ENCODE measurements around the gene CACNG1.

DNA sequence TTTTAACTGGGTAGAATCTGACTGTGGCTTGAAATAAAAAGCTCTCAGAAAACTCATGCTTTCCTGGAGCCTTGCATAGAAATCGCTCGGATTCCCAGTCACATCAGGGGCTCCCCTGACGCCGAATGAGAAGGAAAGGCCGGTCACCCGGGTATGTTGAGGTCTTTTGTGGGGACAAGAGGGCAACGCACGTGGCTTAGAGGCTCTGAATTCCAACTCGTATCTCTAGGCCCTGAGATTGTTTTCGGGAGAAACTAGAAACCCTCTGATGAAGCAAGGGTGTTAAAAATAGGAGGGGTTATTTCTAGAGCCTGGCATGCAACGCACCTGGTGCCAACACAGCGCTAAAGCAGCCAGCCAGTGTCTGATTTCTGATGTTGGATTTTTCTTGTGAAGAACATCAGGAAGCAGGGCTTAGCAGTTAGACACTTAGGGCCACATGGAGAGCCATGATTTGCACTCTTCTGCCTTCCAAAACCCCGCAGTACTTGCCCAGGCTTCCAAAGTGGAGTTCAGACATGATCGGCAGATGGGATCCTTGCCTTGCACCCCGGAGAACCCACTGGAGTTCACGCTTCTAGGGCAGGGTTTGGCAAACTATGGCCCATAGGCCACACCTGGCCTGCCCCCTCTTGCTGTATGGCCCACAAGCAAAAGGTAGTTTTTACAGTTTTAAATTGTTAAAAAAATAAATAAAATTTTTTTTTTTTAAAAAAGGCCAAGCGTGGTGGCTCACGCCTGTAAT is 12.6 kb downstream of the CACNG1 start:
- TF ChIP-seq, protein P1, sequence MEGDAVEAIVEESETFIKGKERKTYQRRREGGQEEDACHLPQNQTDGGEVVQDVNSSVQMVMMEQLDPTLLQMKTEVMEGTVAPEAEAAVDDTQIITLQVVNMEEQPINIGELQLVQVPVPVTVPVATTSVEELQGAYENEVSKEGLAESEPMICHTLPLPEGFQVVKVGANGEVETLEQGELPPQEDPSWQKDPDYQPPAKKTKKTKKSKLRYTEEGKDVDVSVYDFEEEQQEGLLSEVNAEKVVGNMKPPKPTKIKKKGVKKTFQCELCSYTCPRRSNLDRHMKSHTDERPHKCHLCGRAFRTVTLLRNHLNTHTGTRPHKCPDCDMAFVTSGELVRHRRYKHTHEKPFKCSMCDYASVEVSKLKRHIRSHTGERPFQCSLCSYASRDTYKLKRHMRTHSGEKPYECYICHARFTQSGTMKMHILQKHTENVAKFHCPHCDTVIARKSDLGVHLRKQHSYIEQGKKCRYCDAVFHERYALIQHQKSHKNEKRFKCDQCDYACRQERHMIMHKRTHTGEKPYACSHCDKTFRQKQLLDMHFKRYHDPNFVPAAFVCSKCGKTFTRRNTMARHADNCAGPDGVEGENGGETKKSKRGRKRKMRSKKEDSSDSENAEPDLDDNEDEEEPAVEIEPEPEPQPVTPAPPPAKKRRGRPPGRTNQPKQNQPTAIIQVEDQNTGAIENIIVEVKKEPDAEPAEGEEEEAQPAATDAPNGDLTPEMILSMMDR (optimal IDR thresholded peaks at IDR 0.05 in 1 of 3, IDR thresholded peaks at IDR 0.05 in 1 of 3, conservative IDR thresholded peaks at IDR 0.05 in 1 of 3; ENCODE audit: extremely low read depth in 1 of 3, insufficient read depth in 2 of 3, low read length in 3 of 3) = no peak
- no peak for TF ChIP-seq EZH2 (IDR thresholded peaks at IDR 0.05; ENCODE audit: low read length)

Data from keratinocyte (primary cell).